ENCODE results near the gene SMARCA4.
"Not testable (repeated sequence)": the region's sequence is repeated elsewhere in the genome, so short reads cannot be mapped to it uniquely, and the experiment has no call there.

DNA sequence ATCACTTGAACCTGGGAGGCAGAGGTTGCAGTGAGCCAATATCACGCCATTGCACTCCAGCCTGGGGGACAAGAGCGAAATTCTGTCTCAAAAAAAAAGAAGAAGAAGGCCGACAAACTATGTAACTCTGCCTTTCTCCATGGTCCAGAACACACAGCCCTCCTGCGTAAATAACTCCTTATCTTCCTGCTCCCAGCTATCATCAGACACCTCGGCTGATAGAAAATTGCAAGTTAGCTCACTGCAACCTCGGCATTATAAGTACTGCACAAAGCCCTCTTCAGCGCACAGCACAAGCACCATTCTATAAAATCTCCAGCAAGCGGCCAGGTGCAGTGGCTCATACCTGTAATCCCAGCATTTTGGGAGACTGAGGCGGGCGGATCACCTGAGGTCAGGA is 142.8 kb downstream of the SMARCA4 start:
- TF ChIP-seq, protein P1, sequence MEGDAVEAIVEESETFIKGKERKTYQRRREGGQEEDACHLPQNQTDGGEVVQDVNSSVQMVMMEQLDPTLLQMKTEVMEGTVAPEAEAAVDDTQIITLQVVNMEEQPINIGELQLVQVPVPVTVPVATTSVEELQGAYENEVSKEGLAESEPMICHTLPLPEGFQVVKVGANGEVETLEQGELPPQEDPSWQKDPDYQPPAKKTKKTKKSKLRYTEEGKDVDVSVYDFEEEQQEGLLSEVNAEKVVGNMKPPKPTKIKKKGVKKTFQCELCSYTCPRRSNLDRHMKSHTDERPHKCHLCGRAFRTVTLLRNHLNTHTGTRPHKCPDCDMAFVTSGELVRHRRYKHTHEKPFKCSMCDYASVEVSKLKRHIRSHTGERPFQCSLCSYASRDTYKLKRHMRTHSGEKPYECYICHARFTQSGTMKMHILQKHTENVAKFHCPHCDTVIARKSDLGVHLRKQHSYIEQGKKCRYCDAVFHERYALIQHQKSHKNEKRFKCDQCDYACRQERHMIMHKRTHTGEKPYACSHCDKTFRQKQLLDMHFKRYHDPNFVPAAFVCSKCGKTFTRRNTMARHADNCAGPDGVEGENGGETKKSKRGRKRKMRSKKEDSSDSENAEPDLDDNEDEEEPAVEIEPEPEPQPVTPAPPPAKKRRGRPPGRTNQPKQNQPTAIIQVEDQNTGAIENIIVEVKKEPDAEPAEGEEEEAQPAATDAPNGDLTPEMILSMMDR (IDR thresholded peaks at IDR 0.05): not testable (repeated sequence)
- not testable (repeated sequence) for TF ChIP-seq POLR2A (IDR thresholded peaks at IDR 0.05)

All from testis (tissue), 2 donors.